WI38 (cell line): ENCODE results near the gene SERPINE1.

ENCODE experiments used
- H3K4me3 ChIP-seq: 2 replicates; pipeline ENCODE4 v1.5.1; 2011; ENCODE audit warnings: low read depth, mild to moderate bottlenecking, control low read depth, low read length
- TF ChIP-seq, protein P1 (sequence below): IDR thresholded peaks from 2 replicates; pipeline ENCODE4 v1.5.1; 2012; ENCODE audit warnings: low read depth, mild to moderate bottlenecking, control low read depth, low read length

Gene SERPINE1

DNA sequence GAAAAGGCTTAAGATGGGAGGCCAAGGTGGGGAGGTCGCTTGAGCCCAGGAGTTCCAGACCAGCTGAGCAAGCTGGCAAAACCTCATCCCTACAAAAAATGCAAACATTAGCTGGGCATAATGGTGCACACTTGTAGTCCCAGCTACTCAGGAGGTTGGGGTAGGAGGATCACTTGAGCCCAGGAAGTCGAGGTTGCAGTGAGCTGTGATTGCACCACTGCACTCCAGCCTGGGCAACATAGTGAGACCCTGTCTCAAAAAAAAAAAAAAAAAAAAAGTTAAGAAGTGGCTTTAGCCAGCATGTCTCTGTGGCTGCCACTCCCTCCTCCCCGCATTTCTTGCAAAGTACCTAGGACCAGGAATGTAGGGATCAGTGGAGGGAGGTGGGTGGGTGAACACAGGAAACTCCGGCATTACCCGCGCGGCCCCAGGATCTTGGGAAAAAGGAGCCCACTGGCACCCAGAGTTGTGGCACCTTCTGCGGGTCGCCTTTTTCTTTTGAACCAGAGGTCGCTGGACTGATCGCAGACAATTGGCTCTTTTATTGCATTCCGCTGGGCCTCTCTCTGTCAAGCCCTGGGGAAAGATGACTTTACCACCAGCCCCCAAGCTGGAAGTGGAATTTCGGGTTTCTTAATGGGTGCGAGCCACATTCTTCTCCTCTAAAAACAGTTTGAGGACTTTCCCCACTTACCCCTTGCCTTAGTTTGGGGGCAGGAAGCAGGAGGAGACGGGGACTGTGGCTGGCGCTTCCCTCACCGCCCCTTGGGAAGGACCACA lies 35.0 kb downstream of the SERPINE1 start:
- H3K4me3 ChIP-seq, result no peak overlapping the region

DNA sequence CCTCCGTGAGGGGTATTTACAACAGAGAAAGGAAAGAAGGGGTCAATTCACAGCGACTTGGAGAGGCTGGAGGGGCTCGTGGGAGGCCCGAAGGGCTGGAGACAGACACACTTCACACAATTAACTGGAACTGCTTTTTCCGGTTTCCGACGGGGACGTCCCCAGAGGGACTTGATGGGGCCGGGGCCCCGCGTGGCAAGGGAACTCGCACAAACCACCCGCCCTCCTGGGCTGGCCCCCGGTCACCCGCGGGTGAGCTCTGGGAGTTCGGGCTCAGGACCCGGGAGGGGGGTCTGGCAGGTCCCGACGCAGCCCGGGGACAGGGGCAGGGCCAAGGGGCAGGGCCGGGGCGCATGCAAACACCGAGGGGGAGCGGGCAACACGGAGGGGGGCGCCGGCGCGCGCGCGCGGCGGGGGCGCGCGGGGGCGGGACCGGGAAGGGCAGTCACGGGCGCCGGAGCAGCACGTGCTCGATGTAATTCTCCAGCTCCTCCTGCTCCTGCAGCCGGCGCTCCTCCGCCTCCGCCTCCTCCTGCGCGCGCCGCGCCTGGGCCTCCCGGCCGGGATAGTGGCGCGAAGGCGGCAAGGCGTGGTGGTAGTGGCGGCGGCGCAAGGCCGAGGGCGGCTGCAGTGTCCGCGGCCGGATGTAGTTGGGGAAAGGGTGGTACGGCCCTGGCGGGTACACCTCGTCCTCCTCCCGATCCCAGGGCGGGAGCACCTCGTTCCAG lies 35.8 kb downstream of the SERPINE1 start:
- TF ChIP-seq, protein P1, sequence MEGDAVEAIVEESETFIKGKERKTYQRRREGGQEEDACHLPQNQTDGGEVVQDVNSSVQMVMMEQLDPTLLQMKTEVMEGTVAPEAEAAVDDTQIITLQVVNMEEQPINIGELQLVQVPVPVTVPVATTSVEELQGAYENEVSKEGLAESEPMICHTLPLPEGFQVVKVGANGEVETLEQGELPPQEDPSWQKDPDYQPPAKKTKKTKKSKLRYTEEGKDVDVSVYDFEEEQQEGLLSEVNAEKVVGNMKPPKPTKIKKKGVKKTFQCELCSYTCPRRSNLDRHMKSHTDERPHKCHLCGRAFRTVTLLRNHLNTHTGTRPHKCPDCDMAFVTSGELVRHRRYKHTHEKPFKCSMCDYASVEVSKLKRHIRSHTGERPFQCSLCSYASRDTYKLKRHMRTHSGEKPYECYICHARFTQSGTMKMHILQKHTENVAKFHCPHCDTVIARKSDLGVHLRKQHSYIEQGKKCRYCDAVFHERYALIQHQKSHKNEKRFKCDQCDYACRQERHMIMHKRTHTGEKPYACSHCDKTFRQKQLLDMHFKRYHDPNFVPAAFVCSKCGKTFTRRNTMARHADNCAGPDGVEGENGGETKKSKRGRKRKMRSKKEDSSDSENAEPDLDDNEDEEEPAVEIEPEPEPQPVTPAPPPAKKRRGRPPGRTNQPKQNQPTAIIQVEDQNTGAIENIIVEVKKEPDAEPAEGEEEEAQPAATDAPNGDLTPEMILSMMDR, result no peak
- H3K4me3 ChIP-seq, result 0 out of 2 replicates have a peak overlapping the region, but pooled peaks have one; percentile 20

More for the DNA sequence above, 35.0 kb downstream of the SERPINE1 start:
- TF ChIP-seq, protein P1, result no peak

DNA sequence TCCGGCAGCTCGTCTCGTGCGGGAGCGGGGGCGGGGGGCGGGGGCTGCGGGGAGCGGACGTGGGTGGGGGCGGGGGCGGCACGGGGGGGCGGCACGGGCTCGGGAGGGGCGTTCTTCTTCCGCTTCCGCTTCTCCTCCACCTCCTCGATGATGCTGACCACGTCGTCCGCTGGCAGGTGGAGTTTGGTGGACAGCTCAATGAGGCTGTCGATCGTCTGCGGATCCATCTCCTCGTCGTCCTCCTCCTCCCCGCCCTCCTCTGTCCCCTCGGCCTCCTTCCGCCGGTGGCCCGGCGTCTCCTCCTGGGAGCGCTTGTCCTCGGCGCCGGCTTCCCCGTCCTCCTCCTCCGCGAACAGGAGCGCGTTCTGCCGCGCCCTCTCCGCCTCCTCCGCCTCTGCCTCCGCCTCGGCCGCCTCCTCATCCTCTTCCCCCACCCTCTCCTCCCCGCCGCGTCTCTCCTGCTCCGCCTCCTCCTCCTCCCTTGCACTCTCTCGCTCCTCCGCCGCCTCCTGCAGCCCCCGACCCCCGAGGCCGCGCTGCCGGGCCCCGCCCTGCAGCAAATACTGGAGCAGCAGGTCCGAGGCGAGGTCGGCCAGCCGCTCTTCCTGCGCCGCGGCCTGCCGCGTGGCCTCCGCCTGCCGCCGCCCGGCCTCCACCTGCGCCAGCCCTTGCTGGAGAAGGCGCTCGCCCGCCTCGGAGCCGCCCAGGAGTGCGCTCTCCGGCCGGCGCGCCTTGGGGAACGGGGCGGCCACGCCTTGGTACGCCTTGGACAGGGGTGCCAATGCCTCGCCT lies 36.6 kb downstream of the SERPINE1 start:
- TF ChIP-seq, protein P1, result no peak
- peak overlapping the region; percentile 46 for H3K4me3 ChIP-seq

DNA sequence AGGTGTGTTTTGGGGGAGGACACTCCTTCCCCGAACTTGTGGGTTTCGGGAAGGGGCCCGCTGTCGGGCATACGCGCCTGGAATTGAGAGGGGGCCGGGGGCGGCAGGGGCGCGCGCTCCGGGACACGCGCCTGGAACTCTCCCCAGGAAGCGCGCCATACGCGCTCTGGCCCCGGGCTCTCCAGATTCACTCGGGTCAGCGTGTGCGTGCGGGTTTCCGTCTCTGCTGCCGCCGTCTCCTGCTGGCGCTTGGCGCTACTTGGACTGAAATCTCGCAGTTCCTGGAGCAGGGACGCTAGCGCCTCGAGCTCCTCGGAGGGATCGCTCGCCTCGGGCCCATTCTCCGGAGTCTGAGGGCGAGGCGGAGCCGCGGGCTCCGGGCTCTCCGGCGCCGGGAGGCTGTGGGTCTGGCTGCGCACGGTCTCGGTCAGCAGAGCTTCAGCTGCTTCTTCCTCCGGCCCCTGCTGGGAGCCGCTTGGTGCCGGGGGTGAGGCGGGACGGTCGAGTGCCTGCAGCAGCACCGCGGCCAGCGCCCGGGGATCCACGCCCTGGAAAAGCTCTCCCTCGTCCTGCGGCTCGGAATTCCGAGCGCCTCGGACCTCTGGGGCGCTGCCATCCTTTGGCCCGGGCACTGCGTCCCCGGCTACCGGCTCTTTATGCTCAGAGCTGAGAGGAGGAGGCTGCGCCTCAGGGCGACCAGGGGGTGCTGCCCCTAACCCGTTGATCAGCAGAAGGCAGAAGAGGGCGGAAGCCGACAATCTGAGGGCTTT lies 37.4 kb downstream of the SERPINE1 start:
- H3K4me3 ChIP-seq, result peak overlapping the region; percentile 46
- TF ChIP-seq, protein P1, result no peak

DNA sequence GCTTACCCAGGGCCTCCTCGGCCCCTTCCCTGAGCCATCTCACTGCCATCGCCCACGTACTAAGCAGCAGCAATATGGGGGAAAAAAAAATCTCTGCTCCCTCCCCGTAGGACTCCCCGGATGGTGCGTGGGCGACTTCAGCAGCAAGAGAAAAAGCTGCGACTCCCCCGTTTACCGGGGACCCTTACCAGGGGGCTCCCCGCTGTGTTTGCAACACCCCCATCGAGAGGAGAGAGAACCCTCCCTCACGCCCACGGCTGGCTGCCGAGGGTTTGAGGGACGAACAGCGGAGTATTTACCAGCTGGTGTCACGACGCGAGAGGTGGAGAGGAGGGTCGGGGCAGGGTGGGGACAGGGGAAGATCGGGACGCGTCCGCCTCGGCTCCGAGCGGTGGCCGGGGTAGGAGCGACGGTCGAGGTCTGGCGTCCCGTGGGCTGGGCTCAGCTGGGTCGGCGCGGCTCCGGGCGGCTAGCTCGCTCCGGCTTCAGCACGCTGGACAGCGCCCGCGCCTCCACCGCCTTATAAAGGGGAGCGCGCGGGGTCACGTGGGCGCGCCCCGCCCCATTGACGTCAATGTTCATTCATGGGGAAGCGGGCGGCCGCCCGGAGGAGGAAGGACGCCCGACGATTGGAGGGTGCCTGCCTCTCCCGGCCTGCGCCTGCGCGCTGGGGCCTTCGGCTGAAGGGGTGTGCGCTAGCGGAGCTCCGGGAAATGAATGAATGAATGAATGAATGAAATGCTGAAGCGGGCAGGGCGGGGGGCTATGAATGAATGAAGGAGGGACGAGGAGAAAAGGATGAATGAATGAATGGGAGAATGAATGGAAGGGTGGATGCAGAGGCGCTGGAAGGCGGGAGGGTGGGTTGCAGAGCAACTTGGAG lies 38.4 kb downstream of the SERPINE1 start, which contains the start of gene VGF:
VGF (minus strand) TSS at position 495 of the 883 bp plus-strand sequence. CDS start 726 bp downstream, outside the sequence.
- peak within 1 kb of the TSS; percentile 51 for H3K4me3 ChIP-seq
- TF ChIP-seq, protein P1, result no peak

DNA sequence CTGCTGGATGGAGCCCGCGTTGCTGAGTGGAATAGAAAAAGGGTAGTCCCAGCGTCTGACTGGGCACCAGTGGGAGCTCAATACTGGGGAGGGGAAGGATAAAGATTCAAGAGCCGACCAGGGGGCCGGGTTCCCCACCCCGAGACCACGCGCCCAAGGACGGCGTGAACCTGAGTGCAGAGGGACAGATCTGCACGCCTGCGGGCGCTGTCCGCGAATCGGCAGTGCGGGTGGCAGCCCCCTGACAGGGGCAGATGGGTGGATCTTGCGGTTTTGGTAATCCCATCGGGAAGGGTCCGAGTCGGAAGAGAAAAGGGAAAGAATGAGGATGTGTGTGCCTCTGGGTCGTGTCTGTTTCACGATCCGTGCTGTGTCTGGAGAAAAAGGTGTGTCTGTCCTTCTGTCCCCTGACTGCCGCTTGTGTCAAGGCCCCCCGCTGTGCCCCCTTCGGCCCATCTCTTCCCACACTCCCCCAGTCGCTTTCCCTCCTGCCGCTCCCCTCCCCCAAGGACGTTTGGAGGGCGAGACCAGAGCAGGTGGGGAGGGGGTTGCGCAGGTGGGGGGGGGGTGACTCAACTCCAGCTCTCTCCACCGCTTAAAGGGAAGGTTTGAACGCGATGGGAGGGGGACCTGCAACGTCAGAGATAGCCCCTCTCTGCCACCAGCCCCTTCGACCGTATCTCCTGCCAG lies 39.2 kb downstream of the SERPINE1 start:
- H3K4me3 ChIP-seq, result peak overlapping the region; percentile 51

More for the DNA sequence above, 39.2 kb downstream of the SERPINE1 start:
- TF ChIP-seq, protein P1, result no peak
